Panc1 (cell line): ENCODE data around the gene SIAE. TPM values are rescaled to one million over a fixed set of nuclear protein-coding genes. Genes with fewer than 3 reads are reported as not detected.

Experiments used
- ATAC-seq: fragments of 200-7000 bp; cut with Tn5 transposase; 2 replicates; pipeline ENCODE4 v1.9.1; 2020; ENCODE audit warnings: mild to moderate bottlenecking, moderate library complexity
- BruUV-seq: library from RNA; stranded (reverse); fragments of 400-500 nt; replicated peaks from 2 replicates; lab custom pipeline; 2021; lab: Mats Ljungman, UMichigan
- CTCF ChIA-PET: fragments of 300-600 bp; sonication (Branson Sonifier 250); formaldehyde crosslinking; loops from one replicate; lab custom pipeline; 2022; ENCODE audit warnings: antibody characterized with exemption; lab: Charles Lee
- POLR2A ChIA-PET: fragments of 300-600 bp; sonication (Branson Sonifier 250); formaldehyde crosslinking; loops from one replicate; lab custom pipeline; 2022; ENCODE audit warnings: antibody characterized with exemption; lab: Charles Lee
- DNase-seq: peaks from one replicate; pipeline ENCODE4 v3.0.0-alpha.2; 2010; ENCODE audit warnings: low read depth, low spot score
- H3K27ac ChIP-seq: 2 replicates; pipeline ENCODE4 v1.5.1; 2011; ENCODE audit warnings: mild to moderate bottlenecking, low read length, inconsistent platforms
- H3K27me3 ChIP-seq: fragments of 200-500 bp; sonication (Bioruptor generic); 2 replicates; pipeline ENCODE4 v1.6.0; 2014; ENCODE audit warnings: low read length, inconsistent platforms; ENCODE audit not compliant: control insufficient read depth, insufficient read depth
- H3K36me3 ChIP-seq: fragments of 200-500 bp; sonication (Bioruptor generic); 2 replicates; pipeline ENCODE4 v1.5.1; 2014; ENCODE audit warnings: inconsistent platforms, mild to moderate bottlenecking, low read length, moderate library complexity; ENCODE audit not compliant: control insufficient read depth, insufficient read depth
- H3K4me1 ChIP-seq: 2 replicates; pipeline ENCODE4 v1.5.1; 2011; ENCODE audit warnings: inconsistent platforms, mild to moderate bottlenecking, low read length, moderate library complexity; ENCODE audit not compliant: control insufficient read depth, insufficient read depth
- H3K4me3 ChIP-seq, 2 experiments: 2 replicates each; pipeline ENCODE4 v1.5.1; 2011 to 2012; ENCODE audit warnings: low read depth in 2 of 2, low read length in 2 of 2, mild to moderate bottlenecking in 2 of 2, inconsistent platforms in 1 of 2, moderate library complexity in 1 of 2
- H3K9me3 ChIP-seq: fragments of 200-500 bp; sonication (Bioruptor generic); 2 replicates; pipeline ENCODE4 v1.5.1; 2014; ENCODE audit warnings: low read depth, mild to moderate bottlenecking, inconsistent platforms, low read length, moderate library complexity; ENCODE audit not compliant: control insufficient read depth, insufficient read depth
- CTCF ChIP-seq: fragments of 450-650 bp; IDR thresholded peaks from 2 replicates; pipeline ENCODE4 v1.5.1; 2017; ENCODE audit warnings: mild to moderate bottlenecking
- POLR2AphosphoS5 ChIP-seq: IDR thresholded peaks from 2 replicates; pipeline ENCODE4 v1.6.1; 2012; ENCODE audit warnings: mild to moderate bottlenecking, low read depth, low read length, moderate library complexity
- REST ChIP-seq, 2 experiments: IDR thresholded peaks; 2 replicates each; pipeline ENCODE4 v1.6.1; 2011 to 2012; ENCODE audit warnings: low read depth in 2 of 2, control low read depth in 1 of 2, low read length in 1 of 2, mild to moderate bottlenecking in 1 of 2, moderate library complexity in 1 of 2; ENCODE audit not compliant: insufficient read depth in 1 of 2
- SIN3A ChIP-seq: IDR thresholded peaks from 2 replicates; pipeline ENCODE4 v1.6.1; 2012; ENCODE audit warnings: low read depth, mild to moderate bottlenecking, low read length, moderate library complexity, borderline replicate concordance; ENCODE audit not compliant: insufficient read depth
- TCF7L2 ChIP-seq: IDR thresholded peaks from 2 replicates; pipeline ENCODE4 v1.6.1; 2011; ENCODE audit warnings: mild to moderate bottlenecking, low read depth, low read length, inconsistent platforms
- in situ Hi-C: cut with HindIII; loops from 2 replicates; pipeline ENCODE4 v1.10.0; 2016; ENCODE audit warnings: low sequenced_read_pairs, low pct_unique_long_range_greater_than_20kb
- intact Hi-C: fragments of 100-400 bp; cut with micrococcal nuclease; formaldehyde crosslinking; loops from one replicate; pipeline ENCODE4 v1.10.0; 2022; ENCODE audit not compliant: unreplicated experiment
- total RNA-seq: library from RNA; stranded (reverse); gene quantifications from one replicate; pipeline ENCODE4 v1.2.1, GENCODE V29; 2021; ENCODE audit not compliant: unreplicated experiment

The SIAE gene
- total RNA-seq, 1 experiment from 2014 or later, result 14.9 TPM

- Histone ChIP-seq H3K4me1 (no peaks in the 10 kb centered on the region), H3K27me3 (no peaks in the 10 kb centered on the region), H3K4me3 (no peak overlapping the region), H3K27ac (no peak overlapping the region), H3K9me3 (no peaks in the 10 kb centered on the region), H3K36me3 (peaks cover 9% of the 10 kb centered on the region; the same call in 1 of the 2 replicates)
- in situ Hi-C loops (no loop called here), intact Hi-C loops (no loop called here)
- ATAC-seq, result no peak
- POLR2A ChIA-PET, result no interaction called here
- CTCF ChIA-PET, result interaction anchor here (0.5 kb wide), 1 partner anchor 858 kb away, joined by 3 read pairs; no protein-coding TSS in a partner anchor
- no TSS peak for BruUV-seq
- DNase-seq, result no peak
- TF ChIP-seq REST (IDR thresholded peaks at IDR 0.05; ENCODE audit: insufficient read depth in 1 of 2, low read depth in 2 of 2, low read length in 1 of 2) (no peak), SIN3A (no peak), CTCF (no peak), TCF7L2 (no peak), POLR2AphosphoS5 (no peak)
Measured at GRCh38 chr11:124639186-124639585, 34.4 kb downstream of the SIAE start.

DNA sequence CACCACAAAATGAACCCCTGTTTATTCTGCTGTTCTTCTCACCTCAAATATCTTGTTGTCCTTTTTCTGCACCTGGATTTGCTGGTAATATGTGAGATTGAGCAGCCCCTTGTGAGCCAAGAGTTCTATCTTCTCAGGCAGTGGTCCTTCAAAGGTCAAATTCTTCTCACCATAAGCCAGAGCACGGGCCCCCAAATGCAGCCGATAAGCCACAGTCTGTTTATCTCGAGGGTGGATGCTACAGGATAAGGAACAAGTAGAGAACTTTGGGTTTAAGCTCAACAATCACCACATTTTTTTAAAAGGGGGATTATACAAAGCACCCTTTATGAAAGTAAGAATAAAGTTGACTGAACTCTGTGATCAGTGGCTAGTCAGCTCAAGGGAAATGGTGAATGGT, 35.0 kb downstream of the SIAE start:
- Histone ChIP-seq H3K27ac (no peak overlapping the region), H3K4me1 (no peaks in the 10 kb centered on the region), H3K9me3 (no peaks in the 10 kb centered on the region), H3K27me3 (no peaks in the 10 kb centered on the region), H3K36me3 (peaks cover 9% of the 10 kb centered on the region), H3K4me3 (no peak overlapping the region)
- ChIA-PET CTCF (interaction anchor here (0.5 kb wide), 1 partner anchor 859 kb away, joined by 3 read pairs; no protein-coding TSS in a partner anchor), POLR2A (interaction anchor here (0.6 kb wide), 1 partner anchor 115 kb away, joined by 3 read pairs; no protein-coding TSS in a partner anchor)
- TF ChIP-seq SIN3A, result no peak
- TF ChIP-seq REST (IDR thresholded peaks at IDR 0.05; ENCODE audit: insufficient read depth in 1 of 2, low read depth in 2 of 2, low read length in 1 of 2), result no peak
- TF ChIP-seq CTCF, result no peak
- TF ChIP-seq POLR2AphosphoS5, result no peak
- no peak for TF ChIP-seq TCF7L2
- in situ Hi-C loops (no loop called here), intact Hi-C loops (no loop called here)
- ATAC-seq (no peak), DNase-seq (no peak)
- BruUV-seq, result no TSS peak
